Naive B cell (primary cell): Measurements from ENCODE around the gene RAPGEF4. TPM values are rescaled to one million over a fixed set of nuclear protein-coding genes. Genes with fewer than 3 reads are reported as not detected.

ENCODE experiments used
- ATAC-seq, 2 donors: fragments of 150-1000 bp; cut with Tn5 transposase; 2 replicates each; pipeline ENCODE4 v1.10.0; 2021; ENCODE audit warnings: low read depth in 2 of 2, mild to moderate bottlenecking in 2 of 2, moderate library complexity in 2 of 2
- DNase-seq: peaks from one replicate; pipeline ENCODE4 v3.0.0; 2022
- H3K27ac Mint-ChIP-seq, 6 donors: one replicate each; pipeline ENCODE4 v1.8.0; 2020 to 2022; ENCODE audit warnings: mild to moderate bottlenecking in 6 of 6, mixed read lengths in 6 of 6, moderate library complexity in 5 of 6, inconsistent platforms in 2 of 6
- H3K27me3 Mint-ChIP-seq, 3 donors: one replicate each; pipeline ENCODE4 v1.8.0; 2021 to 2022; ENCODE audit warnings: mixed read lengths in 3 of 3, mild to moderate bottlenecking in 1 of 3
- H3K36me3 Mint-ChIP-seq, 2 donors: one replicate each; pipeline ENCODE4 v1.8.0; 2020 to 2022; ENCODE audit warnings: mixed read lengths in 2 of 2, inconsistent platforms in 1 of 2, mild to moderate bottlenecking in 1 of 2
- H3K4me1 Mint-ChIP-seq, 3 donors: one replicate each; pipeline ENCODE4 v1.8.0; 2020 to 2022; ENCODE audit warnings: mixed read lengths in 3 of 3, inconsistent platforms in 1 of 3, mild to moderate bottlenecking in 1 of 3, moderate library complexity in 1 of 3
- H3K4me3 Mint-ChIP-seq, 8 donors: one replicate each; pipeline ENCODE4 v1.8.0; 2020 to 2022; ENCODE audit warnings: mild to moderate bottlenecking in 8 of 8, mixed read lengths in 8 of 8, moderate library complexity in 8 of 8, inconsistent platforms in 2 of 8
- H3K9me3 Mint-ChIP-seq, 7 donors: one replicate each; pipeline ENCODE4 v1.8.0; 2020 to 2022; ENCODE audit warnings: mixed read lengths in 7 of 7, mild to moderate bottlenecking in 5 of 7, inconsistent platforms in 2 of 7, moderate library complexity in 1 of 7
- polyA plus RNA-seq, 6 donors: library from polyadenylated mRNA; unstranded; fragments of 300-500 nt; fragmentation: Illumina TruSeq; gene quantifications; one replicate each; pipeline ENCODE4 v1.2.3, GENCODE V29; 2021; ENCODE audit warnings: low read depth in 6 of 6

RAPGEF4 gene
- polyA plus RNA-seq, 6 donors from 2014 or later = 0.07 TPM; not detected in 5

GRCh38 chr2:172848519-172848918 is 112.9 kb downstream of the RAPGEF4 start:
- Mint-ChIP-seq H3K4me1 (no peaks in the 10 kb centered on the region), H3K27me3 (peaks cover 0 to 8% (median 0%) of the 10 kb centered on the region in 3 donors), H3K27ac (no peak overlapping the region), H3K4me3 (no peak overlapping the region), H3K9me3 (peaks cover 0 to 18% (median 11%) of the 10 kb centered on the region in 7 donors), H3K36me3 (peaks cover 0 to 6% of the 10 kb centered on the region in 2 donors)
- DNase-seq (no peak), ATAC-seq (no peak)

- Mint-ChIP-seq H3K36me3 (peaks cover 0 to 6% of the 10 kb centered on the region in 2 donors), H3K27me3 (peaks cover 0 to 8% (median 0%) of the 10 kb centered on the region in 3 donors), H3K4me1 (no peaks in the 10 kb centered on the region), H3K9me3 (peaks cover 0 to 21% (median 11%) of the 10 kb centered on the region in 7 donors), H3K27ac (no peak overlapping the region), H3K4me3 (no peak overlapping the region)
- ATAC-seq (no peak), DNase-seq (no peak)
Measured at GRCh38 chr2:172849519-172850217, 114.0 kb downstream of the RAPGEF4 start.

- DNase-seq (no peak), ATAC-seq (no peak)
- H3K27ac Mint-ChIP-seq = no peak overlapping the region
- H3K4me1 Mint-ChIP-seq = no peaks in the 10 kb centered on the region
- no peak overlapping the region for H3K4me3 Mint-ChIP-seq
- H3K9me3 Mint-ChIP-seq = peaks cover 0 to 33% (median 12%) of the 10 kb centered on the region in 7 donors
- H3K27me3 Mint-ChIP-seq = peaks cover 12 to 24% (median 18%) of the 10 kb centered on the region in 3 donors
- peaks cover 0 to 6% of the 10 kb centered on the region in 2 donors for H3K36me3 Mint-ChIP-seq
Measured at GRCh38 chr2:172855588-172855987, 119.9 kb downstream of the RAPGEF4 start.

- no peak for ATAC-seq
- no peak for DNase-seq
- no peak overlapping the region for H3K27ac Mint-ChIP-seq
- peaks cover 0 to 25% (median 10%) of the 10 kb centered on the region in 7 donors for H3K9me3 Mint-ChIP-seq
- H3K4me3 Mint-ChIP-seq = no peak overlapping the region
- H3K36me3 Mint-ChIP-seq = no peaks in the 10 kb centered on the region
- peaks cover 12 to 23% (median 20%) of the 10 kb centered on the region in 3 donors for H3K27me3 Mint-ChIP-seq
- no peaks in the 10 kb centered on the region for H3K4me1 Mint-ChIP-seq
Measured at GRCh38 chr2:172856606-172857005, 121.0 kb downstream of the RAPGEF4 start.

GRCh38 chr2:172858473-172858745 is 122.8 kb downstream of the RAPGEF4 start:
- H3K27me3 Mint-ChIP-seq = peaks cover 20 to 37% (median 35%) of the 10 kb centered on the region in 3 donors
- H3K36me3 Mint-ChIP-seq = no peaks in the 10 kb centered on the region
- no peak overlapping the region for H3K27ac Mint-ChIP-seq
- peaks cover 0 to 15% (median 4%) of the 10 kb centered on the region in 7 donors for H3K9me3 Mint-ChIP-seq
- H3K4me3 Mint-ChIP-seq = no peak overlapping the region
- ATAC-seq (no peak), DNase-seq (no peak)
- H3K4me1 Mint-ChIP-seq = no peaks in the 10 kb centered on the region

- Mint-ChIP-seq H3K27me3 (peaks cover 27 to 45% (median 38%) of the 10 kb centered on the region in 3 donors), H3K27ac (no peak overlapping the region), H3K36me3 (no peaks in the 10 kb centered on the region), H3K9me3 (peaks cover 0 to 11% (median 4%) of the 10 kb centered on the region in 7 donors), H3K4me1 (no peaks in the 10 kb centered on the region), H3K4me3 (no peak overlapping the region)
- DNase-seq (no peak), ATAC-seq (no peak)
Measured at GRCh38 chr2:172859581-172860335, 124.1 kb downstream of the RAPGEF4 start.

GRCh38 chr2:172860336-172860707 is 124.7 kb downstream of the RAPGEF4 start:
- Mint-ChIP-seq H3K4me3 (no peak overlapping the region), H3K9me3 (peaks cover 0 to 5% (median under 1%) of the 10 kb centered on the region in 7 donors), H3K27me3 (peaks cover 31 to 45% (median 38%) of the 10 kb centered on the region in 3 donors), H3K36me3 (no peaks in the 10 kb centered on the region), H3K27ac (no peak overlapping the region), H3K4me1 (no peaks in the 10 kb centered on the region)
- DNase-seq = no peak
- ATAC-seq = no peak

GRCh38 chr2:172861098-172861497 is 125.5 kb downstream of the RAPGEF4 start:
- ATAC-seq = no peak
- Mint-ChIP-seq H3K9me3 (no peaks in the 10 kb centered on the region), H3K27me3 (peaks cover 37 to 46% (median 38%) of the 10 kb centered on the region in 3 donors), H3K4me1 (no peaks in the 10 kb centered on the region), H3K27ac (no peak overlapping the region), H3K36me3 (no peaks in the 10 kb centered on the region), H3K4me3 (no peak overlapping the region)
- no peak for DNase-seq

- no peak for DNase-seq
- H3K27ac Mint-ChIP-seq = no peak overlapping the region
- H3K27me3 Mint-ChIP-seq = peaks cover 35 to 42% (median 37%) of the 10 kb centered on the region in 3 donors
- no peaks in the 10 kb centered on the region for H3K4me1 Mint-ChIP-seq
- no peak for ATAC-seq
- H3K9me3 Mint-ChIP-seq = no peaks in the 10 kb centered on the region
- no peak overlapping the region for H3K4me3 Mint-ChIP-seq
- no peaks in the 10 kb centered on the region for H3K36me3 Mint-ChIP-seq
Measured at GRCh38 chr2:172861656-172862476, 126.2 kb downstream of the RAPGEF4 start.

- H3K27ac Mint-ChIP-seq = no peak overlapping the region
- H3K4me3 Mint-ChIP-seq = no peak overlapping the region
- H3K4me1 Mint-ChIP-seq = no peaks in the 10 kb centered on the region
- ATAC-seq = no peak
- H3K27me3 Mint-ChIP-seq = peaks cover 31 to 42% (median 37%) of the 10 kb centered on the region in 3 donors
- H3K9me3 Mint-ChIP-seq = no peaks in the 10 kb centered on the region
- no peaks in the 10 kb centered on the region for H3K36me3 Mint-ChIP-seq
- DNase-seq = no peak
Measured at GRCh38 chr2:172863341-172863740, 127.7 kb downstream of the RAPGEF4 start.

- ATAC-seq (no peak), DNase-seq (no peak)
- Mint-ChIP-seq H3K4me1 (no peaks in the 10 kb centered on the region), H3K36me3 (no peaks in the 10 kb centered on the region), H3K9me3 (no peaks in the 10 kb centered on the region), H3K4me3 (no peak overlapping the region), H3K27me3 (peaks cover 31 to 42% (median 37%) of the 10 kb centered on the region in 3 donors), H3K27ac (no peak overlapping the region)
Measured at GRCh38 chr2:172864182-172864581, 128.5 kb downstream of the RAPGEF4 start.

- no peak for DNase-seq
- H3K27me3 Mint-ChIP-seq = peaks cover 28 to 42% (median 33%) of the 10 kb centered on the region in 3 donors
- H3K36me3 Mint-ChIP-seq = no peaks in the 10 kb centered on the region
- H3K9me3 Mint-ChIP-seq = no peaks in the 10 kb centered on the region
- H3K4me1 Mint-ChIP-seq = no peaks in the 10 kb centered on the region
- H3K4me3 Mint-ChIP-seq = no peak overlapping the region
- ATAC-seq = no peak
- no peak overlapping the region for H3K27ac Mint-ChIP-seq
Measured at GRCh38 chr2:172865422-172865821, 129.8 kb downstream of the RAPGEF4 start.

- Mint-ChIP-seq H3K9me3 (peaks cover 0 to 7% (median 3%) of the 10 kb centered on the region in 7 donors), H3K27ac (no peak overlapping the region), H3K36me3 (no peaks in the 10 kb centered on the region), H3K4me1 (no peaks in the 10 kb centered on the region), H3K4me3 (no peak overlapping the region), H3K27me3 (peaks cover 9 to 14% (median 13%) of the 10 kb centered on the region in 3 donors)
- DNase-seq (no peak), ATAC-seq (no peak)
Measured at GRCh38 chr2:172869861-172870260, 134.2 kb downstream of the RAPGEF4 start.
